Fibroblast of lung (primary cell): ENCODE measurements around the gene TARS2. TPM values are rescaled to one million over a fixed set of nuclear protein-coding genes. Genes with fewer than 3 reads are reported as not detected.

Experiments used
- DNase-seq, 2 donors: peaks; one replicate each; pipeline versions ENCODE4 v3.0.0 to v3.0.0-alpha.2; 2010; ENCODE audit warnings: low read depth in 2 of 2
- H2AFZ ChIP-seq: 2 replicates; pipeline ENCODE4 v1.5.1; 2012; ENCODE audit warnings: low read length, control low read depth, inconsistent platforms
- H3K27ac ChIP-seq: 2 replicates; pipeline ENCODE4 v1.5.1; 2011; ENCODE audit warnings: low read length, control low read depth; ENCODE audit not compliant: insufficient read depth
- H3K27me3 ChIP-seq: 2 replicates; pipeline ENCODE4 v1.5.1; 2011; ENCODE audit warnings: mild to moderate bottlenecking, low read length; ENCODE audit not compliant: control insufficient read depth, insufficient read depth
- H3K36me3 ChIP-seq: 2 replicates; pipeline ENCODE4 v1.5.1; 2011; ENCODE audit warnings: low read length; ENCODE audit not compliant: control insufficient read depth, insufficient read depth
- H3K4me1 ChIP-seq: 2 replicates; pipeline ENCODE4 v1.5.1; 2011; ENCODE audit warnings: low read length; ENCODE audit not compliant: control insufficient read depth, insufficient read depth; ENCODE audit errors: extremely low read depth
- H3K4me2 ChIP-seq: 2 replicates; pipeline ENCODE4 v1.5.1; 2011; ENCODE audit warnings: low read length, control low read depth; ENCODE audit not compliant: insufficient read depth; ENCODE audit errors: extremely low read depth
- H3K4me3 ChIP-seq, 4 experiments: fragments of 200-600 bp in 1 of 4; sonication (generic) in 1 of 4; replicated peaks in 1 of 4; 2 replicates each; pipeline ENCODE4 v1.5.1; 2011 to 2016; ENCODE audit warnings: low read length in 4 of 4, low read depth in 3 of 4, mild to moderate bottlenecking in 3 of 4, control low read depth in 2 of 4, inconsistent platforms in 1 of 4, mixed read lengths in 1 of 4; ENCODE audit not compliant: insufficient read depth in 1 of 4; ENCODE audit errors: control extremely low read depth in 1 of 4
- H3K79me2 ChIP-seq: 2 replicates; pipeline ENCODE4 v1.5.1; 2012; ENCODE audit warnings: mild to moderate bottlenecking, low read length, inconsistent platforms; ENCODE audit not compliant: control insufficient read depth, insufficient read depth
- H3K9ac ChIP-seq: 2 replicates; pipeline ENCODE4 v1.5.1; 2011; ENCODE audit warnings: mild to moderate bottlenecking, low read length, control low read depth; ENCODE audit not compliant: insufficient read depth
- H3K9me3 ChIP-seq: 2 replicates; pipeline ENCODE4 v1.5.1; 2012; ENCODE audit warnings: low read depth, low read length; ENCODE audit not compliant: control insufficient read depth, insufficient read depth
- H4K20me1 ChIP-seq: 2 replicates; pipeline ENCODE4 v1.5.1; 2011; ENCODE audit warnings: low read length; ENCODE audit not compliant: control insufficient read depth, insufficient read depth; ENCODE audit errors: extremely low read depth
- CTCF ChIP-seq, 2 donors: IDR thresholded peaks in 1 of 2; conservative IDR thresholded peaks in 1 of 2; 1 replicate in 1 of 2; 2 replicates in 1 of 2; pipeline ENCODE4 v1.5.1; 2011 to 2012; ENCODE audit warnings: low read length in 2 of 2, control low read depth in 1 of 2, inconsistent platforms in 1 of 2, low read depth in 1 of 2, mild to moderate bottlenecking in 1 of 2
- EZH2 ChIP-seq: IDR thresholded peaks from 2 replicates; pipeline ENCODE4 v1.5.1; 2012; ENCODE audit warnings: low read length, control low read depth, mild to moderate bottlenecking; ENCODE audit errors: missing control alignments
- polyA plus RNA-seq, 2 donors: library from polyadenylated mRNA; depleted of rRNA in 1 of 2; stranded (reverse) in 1 of 2; unstranded in 1 of 2; fragments of >200 nt; gene quantifications; 2 replicates each; pipeline ENCODE4 v1.2.1, GENCODE V29; 2011 to 2012; ENCODE audit warnings: missing spikeins in 1 of 2
- total RNA-seq: library from RNA; depleted of rRNA; stranded (reverse); fragments of >200 nt; gene quantifications from 2 replicates; pipeline ENCODE4 v1.2.1, GENCODE V29; 2014

The TARS2 gene
- total and polyA plus RNA-seq, 2 donors (not counting 1 experiment from before 2014, with no cell fraction given), result 7.4 to 17.3 TPM

GRCh38 chr1:150554086-150554452, 66.8 kb downstream of the TARS2 start:
- Histone ChIP-seq H3K4me2 (no peak overlapping the region), H3K4me3 (no peak overlapping the region), H3K27ac (no peak overlapping the region), H3K79me2 (no peaks in the 10 kb centered on the region), H3K9me3 (no peaks in the 10 kb centered on the region), H2AFZ (no peak overlapping the region), H3K36me3 (peaks cover 9% of the 10 kb centered on the region), H3K4me1 (peaks cover 14% of the 10 kb centered on the region), H4K20me1 (no peaks in the 10 kb centered on the region), H3K27me3 (no peaks in the 10 kb centered on the region), H3K9ac (no peak overlapping the region)
- DNase-seq, result no peak
- TF ChIP-seq EZH2, result no peak

- Histone ChIP-seq H3K9me3 (no peaks in the 10 kb centered on the region), H3K36me3 (peaks cover 13% of the 10 kb centered on the region), H4K20me1 (no peaks in the 10 kb centered on the region), H3K79me2 (peaks cover 10% of the 10 kb centered on the region), H3K4me2 (no peak overlapping the region), H3K9ac (no peak overlapping the region), H2AFZ (no peak overlapping the region), H3K4me3 (no peak overlapping the region), H3K27ac (no peak overlapping the region), H3K4me1 (peaks cover 19% of the 10 kb centered on the region), H3K27me3 (no peaks in the 10 kb centered on the region)
- no peak for DNase-seq
- TF ChIP-seq CTCF (conservative IDR thresholded peaks at IDR 0.05 in 1 of 2, IDR thresholded peaks at IDR 0.05 in 1 of 2; ENCODE audit: low read depth in 1 of 2, low read length in 2 of 2) (no peak), EZH2 (no peak)
Observed at GRCh38 chr1:150555198-150555970, 68.2 kb downstream of the TARS2 start.

GRCh38 chr1:150555971-150556865, 69.0 kb downstream of the TARS2 start:
- Histone ChIP-seq H3K27me3 (no peaks in the 10 kb centered on the region), H3K27ac (no peak overlapping the region), H3K9ac (no peak overlapping the region), H3K4me3 (no peak overlapping the region), H2AFZ (no peak overlapping the region), H3K9me3 (no peaks in the 10 kb centered on the region), H3K36me3 (peaks cover 13% of the 10 kb centered on the region), H3K4me2 (no peak overlapping the region), H3K4me1 (peaks cover 20% of the 10 kb centered on the region), H4K20me1 (no peaks in the 10 kb centered on the region), H3K79me2 (peaks cover 12% of the 10 kb centered on the region)
- DNase-seq, result no peak
- TF ChIP-seq EZH2 (no peak), CTCF (conservative IDR thresholded peaks at IDR 0.05 in 1 of 2, IDR thresholded peaks at IDR 0.05 in 1 of 2; ENCODE audit: low read depth in 1 of 2, low read length in 2 of 2) (no peak)
